Suprapubic skin (tissue), 4 donors: ENCODE measurements around the gene SPDYE3.
"Not testable (repeated sequence)": the region's sequence is repeated elsewhere in the genome, so short reads cannot be mapped to it uniquely, and the experiment has no call there.

Source experiments
- CTCF ChIP-seq, 2 donors: fragments of 200-600 bp in 1 of 2; fragments of 450-650 bp in 1 of 2; sonication (generic) in 1 of 2; IDR thresholded peaks; one replicate each; pipeline ENCODE4 v1.5.1; 2016 to 2019; ENCODE audit warnings: antibody characterized with exemption in 2 of 2, mild to moderate bottlenecking in 1 of 2, moderate library complexity in 1 of 2
- EP300 ChIP-seq: sonication (generic); formaldehyde crosslinking; IDR thresholded peaks from one replicate; pipeline ENCODE4 v1.6.1; 2017; ENCODE audit warnings: antibody characterized with exemption
- POLR2A ChIP-seq, 2 donors: fragments of 450-650 bp; IDR thresholded peaks; one replicate each; pipeline ENCODE4 v1.6.1; 2017; ENCODE audit warnings: antibody characterized with exemption in 2 of 2, mild to moderate bottlenecking in 2 of 2, moderate library complexity in 2 of 2
- POLR2AphosphoS5 ChIP-seq, 3 donors: sonication (generic); formaldehyde crosslinking; IDR thresholded peaks; one replicate each; pipeline ENCODE4 v1.6.1; 2017; ENCODE audit warnings: antibody characterized with exemption in 3 of 3

GRCh38 chr7:100321648-100322047, 14.1 kb downstream of the SPDYE3 start:
- TF ChIP-seq POLR2AphosphoS5 (IDR thresholded peaks at IDR 0.05); CTCF (IDR thresholded peaks at IDR 0.05); POLR2A (IDR thresholded peaks at IDR 0.05); EP300: not testable (repeated sequence)
